GM12878 (cell line): ENCODE data around the gene TBC1D5. TPM values are rescaled to one million over a fixed set of nuclear protein-coding genes. Genes with fewer than 3 reads are reported as not detected.

Experiments used
- ATAC-seq: fragments of 200-7000 bp; cut with Tn5 transposase; 3 replicates; pipeline ENCODE4 v1.9.1; 2020; ENCODE audit warnings: mild to moderate bottlenecking, moderate library complexity
- BruUV-seq: library from RNA; stranded (reverse); fragments of 400-500 nt; replicated peaks from 2 replicates; lab custom pipeline; 2021; lab: Mats Ljungman, UMichigan
- CTCF ChIA-PET: fragments of 300-600 bp; sonication (Branson Sonifier 250); formaldehyde crosslinking; extraction: SDS; loops from one replicate; lab custom pipeline; 2021; ENCODE audit warnings: inconsistent platforms; lab: Yijun Ruan, JAX
- POLR2A ChIA-PET: fragments of 350-600 bp; formaldehyde crosslinking; extraction: SDS; loops from one replicate; lab custom pipeline; 2021; ENCODE audit warnings: inconsistent platforms; lab: Charles Lee
- RAD21 ChIA-PET: fragments of 300-600 bp; sonication (Branson Sonifier 250); formaldehyde crosslinking; loops from one replicate; lab custom pipeline; 2023; ENCODE audit warnings: antibody characterized with exemption; ENCODE audit not compliant: unreplicated experiment; lab: Charles Lee
- SMC1A ChIA-PET: fragments of 300-600 bp; sonication (Branson Sonifier 250); formaldehyde crosslinking; loops from one replicate; lab custom pipeline; 2023; ENCODE audit not compliant: unreplicated experiment, uncharacterized antibody; lab: Charles Lee
- DNase-seq: peaks from one replicate; pipeline ENCODE4 v3.0.0-alpha.2; 2011; ENCODE audit warnings: low read depth, low spot score
- FAIRE-seq: peaks from 3 replicates; lab custom pipeline; 2011; peaks lifted over from hg19 to GRCh38; lab: Jason Lieb, UNC
- H2AFZ ChIP-seq: 2 replicates; pipeline ENCODE4 v1.6.0; 2011; ENCODE audit warnings: low read depth, low read length, control low read depth; ENCODE audit not compliant: control insufficient read depth
- H3K27ac ChIP-seq: 2 replicates; pipeline ENCODE4 v1.5.1; 2011; ENCODE audit warnings: control low read depth; ENCODE audit not compliant: control insufficient read depth, insufficient read depth
- H3K27me3 ChIP-seq, 2 experiments: replicated peaks in 1 of 2; 2 replicates each; pipeline versions ENCODE4 v1.6.0 to v1.6.1; 2011; ENCODE audit warnings: low read length in 1 of 2; ENCODE audit not compliant: control insufficient read depth in 2 of 2, insufficient read depth in 2 of 2
- H3K36me3 ChIP-seq, 2 experiments: 2 replicates each; pipeline ENCODE4 v1.5.1; 2011; ENCODE audit warnings: low read length in 1 of 2; ENCODE audit not compliant: control insufficient read depth in 2 of 2, insufficient read depth in 2 of 2
- H3K4me1 ChIP-seq: 2 replicates; pipeline ENCODE4 v1.6.1; 2011; ENCODE audit warnings: mild to moderate bottlenecking, low read length, moderate library complexity, mixed read lengths; ENCODE audit not compliant: control insufficient read depth, insufficient read depth
- H3K4me2 ChIP-seq: 2 replicates; pipeline ENCODE4 v1.6.0; 2011; ENCODE audit warnings: control low read depth; ENCODE audit not compliant: control insufficient read depth, insufficient read depth
- H3K4me3 ChIP-seq: fragments of 200-600 bp; sonication (generic); 2 replicates; pipeline ENCODE4 v1.5.1; 2016
- H3K79me2 ChIP-seq: 2 replicates; pipeline ENCODE4 v1.6.0; 2011; ENCODE audit warnings: low read length; ENCODE audit not compliant: control insufficient read depth, insufficient read depth
- H3K9ac ChIP-seq: 2 replicates; pipeline ENCODE4 v1.8.0; 2011; ENCODE audit warnings: low read length, control low read depth, mixed read lengths; ENCODE audit not compliant: control insufficient read depth, insufficient read depth
- H3K9me3 ChIP-seq: replicated peaks from 3 replicates; pipeline ENCODE4 v1.5.1; 2011; ENCODE audit warnings: mild to moderate bottlenecking, low read length; ENCODE audit not compliant: control insufficient read depth, insufficient read depth
- H4K20me1 ChIP-seq: 2 replicates; pipeline ENCODE4 v1.6.0; 2011; ENCODE audit not compliant: control insufficient read depth, insufficient read depth
- HDAC2 ChIP-seq: fragments of 200-600 bp; sonication (generic); IDR thresholded peaks from 2 replicates; pipeline ENCODE4 v1.6.1; 2017
- HDAC6 ChIP-seq: fragments of 200-600 bp; sonication (generic); IDR thresholded peaks from one replicate; pipeline ENCODE4 v1.8.0; 2017; ENCODE audit warnings: antibody characterized with exemption; ENCODE audit not compliant: unreplicated experiment
- POLR2A ChIP-seq: IDR thresholded peaks from 2 replicates; pipeline ENCODE4 v1.6.1; 2011; ENCODE audit warnings: low read depth, mild to moderate bottlenecking, low read length
- POU2F2 ChIP-seq: IDR thresholded peaks from 3 replicates; pipeline ENCODE4 v1.6.1; 2011; ENCODE audit warnings: low read depth, mild to moderate bottlenecking, low read length, borderline replicate concordance
- SPI1 ChIP-seq: IDR thresholded peaks from 2 replicates; pipeline ENCODE4 v1.6.1; 2011; ENCODE audit warnings: low read depth, mild to moderate bottlenecking, low read length, moderate library complexity, borderline replicate concordance; ENCODE audit not compliant: insufficient read depth
- ZNF24 ChIP-seq: fragments of 450-650 bp; IDR thresholded peaks from 2 replicates; pipeline ENCODE4 v1.6.1; 2017; ENCODE audit warnings: antibody characterized with exemption, mild to moderate bottlenecking
- ZNF274 ChIP-seq: IDR thresholded peaks from one replicate; pipeline ENCODE4 v1.8.0; 2011; ENCODE audit not compliant: insufficient read length, insufficient read depth
- ZZZ3 ChIP-seq: IDR thresholded peaks from 2 replicates; pipeline ENCODE4 v1.6.1; 2011; ENCODE audit warnings: low read depth; ENCODE audit not compliant: control insufficient read depth, insufficient read length
- WGBS: methylation state at CpG from one replicate; pipeline ENCODE4 v1.1.6; 2016; ENCODE audit warnings: low lambda C conversion rate; ENCODE audit not compliant: insufficient replicate concordance, insufficient coverage; ENCODE audit errors: missing lambda C conversion rate; 5-methylcytosine and 5-hydroxymethylcytosine counted together
- in situ Hi-C: fragments of 300-500 bp; cut with MboI; formaldehyde crosslinking; loops from 9 replicates; pipeline ENCODE4 v1.14.3; 2018; ENCODE audit warnings: mixed read lengths
- intact Hi-C: fragments of 100-400 bp; cut with micrococcal nuclease; formaldehyde crosslinking; loops from one replicate; pipeline ENCODE4 v1.14.2; 2022; ENCODE audit not compliant: unreplicated experiment
- polyA plus RNA-seq, 11 experiments: library from polyadenylated mRNA; depleted of rRNA in 4 of 11; unstranded in 6 of 11; stranded (reverse) in 5 of 11; fragments of >200 nt; fragmentation: Nextera tagmentation in 4 of 11; fragmentation: Illumina TruSeq in 1 of 11; extraction: Ambion mirVana in 4 of 11; extraction: Trizol in 1 of 11; gene quantifications; 1 replicate in 1 of 11; 2 replicates in 10 of 11; pipeline versions ENCODE4 v1.2.1 to v1.2.3, GENCODE V29; 2011 to 2016; ENCODE audit warnings: inconsistent platforms in 2 of 11, missing spikeins in 2 of 11, low read depth in 1 of 11
- total RNA-seq, 4 experiments: library from RNA; depleted of rRNA in 3 of 4; stranded (reverse); fragments of >200 nt in 3 of 4; fragmentation: Illumina TruSeq in 1 of 4; extraction: Trizol in 1 of 4; gene quantifications; 2 replicates each; pipeline versions ENCODE4 v1.2.1 to v1.2.3, GENCODE V29; 2013 to 2021
- TF ChIP-seq, protein P1 (sequence below): IDR thresholded peaks from 2 replicates; pipeline ENCODE4 v1.6.1; 2012; ENCODE audit warnings: improper control_type of control experiment, low read depth, low read length; ENCODE audit not compliant: insufficient replicate concordance
- TF ChIP-seq, protein P2 (sequence below): fragments of 450-650 bp; IDR thresholded peaks from 2 replicates; pipeline ENCODE4 v1.6.1; 2016; ENCODE audit warnings: mild to moderate bottlenecking

The TBC1D5 gene
- total and polyA plus RNA-seq, 10 of the 15 experiments (the other 5 are each of a cell fraction or from before 2014, with no cell fraction given) = 5.5 to 61.0 (median 43.8) TPM

DNA sequence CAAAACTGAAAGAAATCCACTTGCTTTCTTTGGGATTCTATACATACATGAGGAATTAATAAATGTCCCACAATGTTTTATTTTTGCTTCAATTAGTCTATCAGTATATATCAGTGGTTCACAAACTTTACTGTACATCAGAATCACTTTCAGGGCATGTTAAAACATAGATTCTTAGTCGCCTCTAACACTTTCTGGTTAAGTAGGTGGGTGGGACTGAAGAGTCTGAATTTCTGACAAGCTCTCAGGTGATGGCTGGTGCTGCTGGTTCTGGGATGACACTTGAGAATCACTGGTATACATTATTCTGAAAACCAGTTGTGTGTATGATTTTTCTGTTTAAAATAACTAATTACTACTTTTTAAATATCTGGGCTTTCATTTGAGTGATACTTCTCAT, 393.3 kb downstream of the TBC1D5 start:
- POLR2A ChIA-PET = no interaction called here

More for the DNA sequence above, 393.3 kb downstream of the TBC1D5 start:
- no peaks in the 10 kb centered on the region for H4K20me1 ChIP-seq
- WGBS = 74% methylated on average over 1 of the region's 1 CpG
- no peak overlapping the region for H2AFZ ChIP-seq
- H3K27ac ChIP-seq = no peak overlapping the region
- RAD21 ChIA-PET = no interaction called here
- SMC1A ChIA-PET = interaction anchor here (0.6 to 2.6 kb wide), 5 partner anchors 9 to 64 kb away, joined by 3 to 21 read pairs (median 3); no protein-coding TSS in a partner anchor
- no peaks in the 10 kb centered on the region for H3K79me2 ChIP-seq
- TF ChIP-seq ZZZ3 (no peak), HDAC2 (no peak), HDAC6 (no peak), ZNF24 (no peak), POU2F2 (no peak), POLR2A (no peak), SPI1 (no peak), ZNF274 (no peak)
- TF ChIP-seq, protein P1, sequence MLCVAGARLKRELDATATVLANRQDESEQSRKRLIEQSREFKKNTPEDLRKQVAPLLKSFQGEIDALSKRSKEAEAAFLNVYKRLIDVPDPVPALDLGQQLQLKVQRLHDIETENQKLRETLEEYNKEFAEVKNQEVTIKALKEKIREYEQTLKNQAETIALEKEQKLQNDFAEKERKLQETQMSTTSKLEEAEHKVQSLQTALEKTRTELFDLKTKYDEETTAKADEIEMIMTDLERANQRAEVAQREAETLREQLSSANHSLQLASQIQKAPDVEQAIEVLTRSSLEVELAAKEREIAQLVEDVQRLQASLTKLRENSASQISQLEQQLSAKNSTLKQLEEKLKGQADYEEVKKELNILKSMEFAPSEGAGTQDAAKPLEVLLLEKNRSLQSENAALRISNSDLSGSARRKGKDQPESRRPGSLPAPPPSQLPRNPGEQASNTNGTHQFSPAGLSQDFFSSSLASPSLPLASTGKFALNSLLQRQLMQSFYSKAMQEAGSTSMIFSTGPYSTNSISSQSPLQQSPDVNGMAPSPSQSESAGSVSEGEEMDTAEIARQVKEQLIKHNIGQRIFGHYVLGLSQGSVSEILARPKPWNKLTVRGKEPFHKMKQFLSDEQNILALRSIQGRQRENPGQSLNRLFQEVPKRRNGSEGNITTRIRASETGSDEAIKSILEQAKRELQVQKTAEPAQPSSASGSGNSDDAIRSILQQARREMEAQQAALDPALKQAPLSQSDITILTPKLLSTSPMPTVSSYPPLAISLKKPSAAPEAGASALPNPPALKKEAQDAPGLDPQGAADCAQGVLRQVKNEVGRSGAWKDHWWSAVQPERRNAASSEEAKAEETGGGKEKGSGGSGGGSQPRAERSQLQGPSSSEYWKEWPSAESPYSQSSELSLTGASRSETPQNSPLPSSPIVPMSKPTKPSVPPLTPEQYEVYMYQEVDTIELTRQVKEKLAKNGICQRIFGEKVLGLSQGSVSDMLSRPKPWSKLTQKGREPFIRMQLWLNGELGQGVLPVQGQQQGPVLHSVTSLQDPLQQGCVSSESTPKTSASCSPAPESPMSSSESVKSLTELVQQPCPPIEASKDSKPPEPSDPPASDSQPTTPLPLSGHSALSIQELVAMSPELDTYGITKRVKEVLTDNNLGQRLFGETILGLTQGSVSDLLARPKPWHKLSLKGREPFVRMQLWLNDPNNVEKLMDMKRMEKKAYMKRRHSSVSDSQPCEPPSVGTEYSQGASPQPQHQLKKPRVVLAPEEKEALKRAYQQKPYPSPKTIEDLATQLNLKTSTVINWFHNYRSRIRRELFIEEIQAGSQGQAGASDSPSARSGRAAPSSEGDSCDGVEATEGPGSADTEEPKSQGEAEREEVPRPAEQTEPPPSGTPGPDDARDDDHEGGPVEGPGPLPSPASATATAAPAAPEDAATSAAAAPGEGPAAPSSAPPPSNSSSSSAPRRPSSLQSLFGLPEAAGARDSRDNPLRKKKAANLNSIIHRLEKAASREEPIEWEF = no peak
- TF ChIP-seq, protein P2, sequence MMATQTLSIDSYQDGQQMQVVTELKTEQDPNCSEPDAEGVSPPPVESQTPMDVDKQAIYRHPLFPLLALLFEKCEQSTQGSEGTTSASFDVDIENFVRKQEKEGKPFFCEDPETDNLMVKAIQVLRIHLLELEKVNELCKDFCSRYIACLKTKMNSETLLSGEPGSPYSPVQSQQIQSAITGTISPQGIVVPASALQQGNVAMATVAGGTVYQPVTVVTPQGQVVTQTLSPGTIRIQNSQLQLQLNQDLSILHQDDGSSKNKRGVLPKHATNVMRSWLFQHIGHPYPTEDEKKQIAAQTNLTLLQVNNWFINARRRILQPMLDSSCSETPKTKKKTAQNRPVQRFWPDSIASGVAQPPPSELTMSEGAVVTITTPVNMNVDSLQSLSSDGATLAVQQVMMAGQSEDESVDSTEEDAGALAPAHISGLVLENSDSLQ = no peak
- TF ChIP-seq, all 136 proteins: peak for 0
- Histone ChIP-seq H3K9me3 (no peaks in the 10 kb centered on the region), H3K4me1 (no peaks in the 10 kb centered on the region), H3K4me3 (no peak overlapping the region), H3K9ac (no peak overlapping the region), H3K4me2 (no peak overlapping the region), H3K27me3 (no peaks in the 10 kb centered on the region), H3K36me3 (no peaks in the 10 kb centered on the region)
- intact Hi-C loops = no loop called here
- in situ Hi-C loops = no loop called here
- no TSS peak for BruUV-seq
- DNase-seq (no peak), ATAC-seq (peak; percentile 66), FAIRE-seq (no peak)
- CTCF ChIA-PET = interaction anchor here (1.1 to 1.5 kb wide), 2 partner anchors 13 to 91 kb away, joined by 4 read pairs; no protein-coding TSS in a partner anchor
